Measurements from ENCODE around the gene PELO. TPM values are rescaled to one million over a fixed set of nuclear protein-coding genes. Genes with fewer than 3 reads are reported as not detected.

The PELO gene
- total RNA-seq, 1 experiment from 2014 or later, result 12.4 TPM

- intact Hi-C loops (cut with micrococcal nuclease; ENCODE audit: unreplicated experiment), result no loop called here
- in situ Hi-C loops (cut with HindIII; ENCODE audit: low pct_unique_long_range_greater_than_20kb, low sequenced_read_pairs), result no loop called here
- Histone ChIP-seq H3K4me1 (ENCODE audit: control insufficient read depth, insufficient read depth, low read length) (peaks cover 7% of the 10 kb centered on the region; the same call in 1 of the 2 replicates), H3K4me3 (ENCODE audit: low read depth in 2 of 2, low read length in 2 of 2) (no peak overlapping the region), H3K9me3 (ENCODE audit: control insufficient read depth, insufficient read depth, low read depth, low read length) (no peaks in the 10 kb centered on the region), H3K27ac (ENCODE audit: low read length) (no peak overlapping the region), H3K27me3 (ENCODE audit: control insufficient read depth, insufficient read depth, low read length) (no peaks in the 10 kb centered on the region; the same call in 1 of the 2 replicates), H3K36me3 (ENCODE audit: control insufficient read depth, insufficient read depth, low read length) (peaks cover 6% of the 10 kb centered on the region; the same call in 1 of the 2 replicates)
- CTCF ChIA-PET, result no interaction called here
- TF ChIP-seq SIN3A (IDR thresholded peaks at IDR 0.05; ENCODE audit: borderline replicate concordance, insufficient read depth, low read depth, low read length), result no peak
- no peak for TF ChIP-seq TCF7L2 (IDR thresholded peaks at IDR 0.05; ENCODE audit: low read depth, low read length)
- no peak for TF ChIP-seq POLR2AphosphoS5 (IDR thresholded peaks at IDR 0.05; ENCODE audit: low read depth, low read length)
- TF ChIP-seq REST (IDR thresholded peaks at IDR 0.05; ENCODE audit: insufficient read depth in 1 of 2, low read depth in 2 of 2, low read length in 1 of 2), result no peak
- no peak for TF ChIP-seq CTCF (IDR thresholded peaks at IDR 0.05)
- BruUV-seq (replicated peaks), result no TSS peak
- no peak for ATAC-seq
- POLR2A ChIA-PET, result no interaction called here
- no peak for DNase-seq (ENCODE audit: low read depth, low spot score)
Observed at GRCh38 chr5:52796516-52797103, 8.9 kb downstream of the PELO start.

- no peaks in the 10 kb centered on the region; the same call in 1 of the 2 replicates for H3K27me3 ChIP-seq (ENCODE audit: control insufficient read depth, insufficient read depth, low read length)
- H3K9me3 ChIP-seq (ENCODE audit: control insufficient read depth, insufficient read depth, low read depth, low read length), result no peaks in the 10 kb centered on the region
- peak overlapping the region; percentile 86 for H3K27ac ChIP-seq (ENCODE audit: low read length)
- POLR2A ChIA-PET, result no interaction called here
- intact Hi-C loops (cut with micrococcal nuclease; ENCODE audit: unreplicated experiment) (no loop called here), in situ Hi-C loops (cut with HindIII; ENCODE audit: low pct_unique_long_range_greater_than_20kb, low sequenced_read_pairs) (no loop called here)
- peaks cover 24% of the 10 kb centered on the region for H3K4me1 ChIP-seq (ENCODE audit: control insufficient read depth, insufficient read depth, low read length)
- H3K36me3 ChIP-seq (ENCODE audit: control insufficient read depth, insufficient read depth, low read length), result peaks cover 16% of the 10 kb centered on the region
- CTCF ChIA-PET, result interaction anchor here (0.6 to 2.1 kb wide), 2 partner anchors 11 to 117 kb away, joined by 7 to 8 read pairs; partner anchors contain the start of genes ITGA1 and PELO
- BruUV-seq (replicated peaks), result no TSS peak
- no peak for ATAC-seq
- no peak for DNase-seq (ENCODE audit: low read depth, low spot score)
- peak overlapping the region; percentile 73 to 94 for H3K4me3 ChIP-seq (ENCODE audit: low read depth in 2 of 2, low read length in 2 of 2)
- no peak for TF ChIP-seq SIN3A (IDR thresholded peaks at IDR 0.05; ENCODE audit: borderline replicate concordance, insufficient read depth, low read depth, low read length)
- no peak for TF ChIP-seq REST (IDR thresholded peaks at IDR 0.05; ENCODE audit: insufficient read depth in 1 of 2, low read depth in 2 of 2, low read length in 1 of 2)
- TF ChIP-seq TCF7L2 (IDR thresholded peaks at IDR 0.05; ENCODE audit: low read depth, low read length), result no peak
- no peak for TF ChIP-seq CTCF (IDR thresholded peaks at IDR 0.05)
Observed at GRCh38 chr5:52798938-52799337, 11.2 kb downstream of the PELO start.
